Suprapubic skin (tissue), 4 donors: ENCODE results near the gene ERI3. TPM values are rescaled to one million over a fixed set of nuclear protein-coding genes. Genes with fewer than 3 reads are reported as not detected.

Experiments
- DNase-seq, 2 donors: peaks; one replicate each; pipeline ENCODE4 v3.0.0-alpha.2; 2019; ENCODE audit warnings: low spot score in 2 of 2
- H3K27ac ChIP-seq: fragments of 200-600 bp; sonication (generic); one replicate; pipeline ENCODE4 v1.5.1; 2019
- H3K27me3 ChIP-seq: fragments of 200-600 bp; sonication (generic); one replicate; pipeline ENCODE4 v1.5.1; 2019
- H3K36me3 ChIP-seq: fragments of 200-600 bp; sonication (generic); one replicate; pipeline ENCODE4 v1.5.1; 2019
- H3K4me1 ChIP-seq: fragments of 200-600 bp; sonication (generic); one replicate; pipeline ENCODE4 v1.5.1; 2019
- H3K4me3 ChIP-seq: fragments of 200-600 bp; sonication (generic); one replicate; pipeline ENCODE4 v1.5.1; 2019; ENCODE audit warnings: mild to moderate bottlenecking
- H3K9me3 ChIP-seq: fragments of 200-600 bp; sonication (generic); one replicate; pipeline ENCODE4 v1.5.1; 2019
- CTCF ChIP-seq, 2 donors: fragments of 200-600 bp in 1 of 2; fragments of 450-650 bp in 1 of 2; sonication (generic) in 1 of 2; IDR thresholded peaks; one replicate each; pipeline ENCODE4 v1.5.1; 2016 to 2019; ENCODE audit warnings: antibody characterized with exemption in 2 of 2, mild to moderate bottlenecking in 1 of 2, moderate library complexity in 1 of 2
- EP300 ChIP-seq: sonication (generic); formaldehyde crosslinking; IDR thresholded peaks from one replicate; pipeline ENCODE4 v1.6.1; 2017; ENCODE audit warnings: antibody characterized with exemption
- POLR2A ChIP-seq, 2 donors: fragments of 450-650 bp; IDR thresholded peaks; one replicate each; pipeline ENCODE4 v1.6.1; 2017; ENCODE audit warnings: antibody characterized with exemption in 2 of 2, mild to moderate bottlenecking in 2 of 2, moderate library complexity in 2 of 2
- POLR2AphosphoS5 ChIP-seq, 3 donors: sonication (generic); formaldehyde crosslinking; IDR thresholded peaks; one replicate each; pipeline ENCODE4 v1.6.1; 2017; ENCODE audit warnings: antibody characterized with exemption in 3 of 3
- WGBS: methylation state at CpG from one replicate; pipeline ENCODE4 v1.1.5; 2018; 5-methylcytosine and 5-hydroxymethylcytosine counted together
- total RNA-seq, 4 donors: library from RNA; depleted of rRNA; stranded (reverse); fragments of >200 nt; gene quantifications; one replicate each; pipeline ENCODE4 v1.1.0, GENCODE V29; 2016

Gene ERI3
- total RNA-seq, 4 donors from 2014 or later: 23.3 to 33.4 (median 31.0) TPM

GRCh38 chr1:44272992-44273391 lies 82.1 kb downstream of the ERI3 start:
- Histone ChIP-seq H3K4me3 (no peak overlapping the region), H3K27ac (no peak overlapping the region), H3K27me3 (no peaks in the 10 kb centered on the region), H3K36me3 (no peaks in the 10 kb centered on the region), H3K9me3 (no peaks in the 10 kb centered on the region), H3K4me1 (peaks cover 27% of the 10 kb centered on the region)
- no peak for DNase-seq
- TF ChIP-seq CTCF (IDR thresholded peaks at IDR 0.05): no peak
- no peak for TF ChIP-seq EP300
- no peak for TF ChIP-seq POLR2AphosphoS5 (IDR thresholded peaks at IDR 0.05)
- no peak for TF ChIP-seq POLR2A (IDR thresholded peaks at IDR 0.05)
- WGBS: 96% methylated on average over 3 of the region's 3 CpGs

DNA sequence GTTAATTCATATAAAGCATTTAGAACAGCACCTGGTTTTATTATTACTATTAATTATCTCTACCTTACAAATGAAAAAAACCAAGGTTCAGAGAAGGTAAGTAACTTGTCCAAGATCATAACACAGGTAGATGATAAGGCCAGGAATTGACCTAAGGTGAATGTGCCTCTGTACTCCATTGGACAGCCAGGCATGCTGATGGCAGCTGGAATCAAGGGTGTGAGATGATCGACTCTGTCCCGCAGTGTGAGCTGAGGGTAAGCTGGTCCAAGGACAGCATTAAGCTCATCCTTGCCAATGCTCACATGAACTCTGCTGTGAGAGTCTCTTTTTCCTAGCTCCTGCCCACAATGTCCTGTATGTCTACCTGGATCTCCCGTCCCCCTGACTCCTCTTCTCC lies 83.4 kb downstream of the ERI3 start:
- Histone ChIP-seq H3K4me1 (peaks cover 23% of the 10 kb centered on the region), H3K4me3 (no peak overlapping the region), H3K27me3 (no peaks in the 10 kb centered on the region), H3K9me3 (no peaks in the 10 kb centered on the region), H3K36me3 (no peaks in the 10 kb centered on the region), H3K27ac (no peak overlapping the region)
- DNase-seq: no peak
- 86% methylated on average over 3 of the region's 3 CpGs for WGBS
- TF ChIP-seq CTCF (IDR thresholded peaks at IDR 0.05): no peak
- TF ChIP-seq POLR2A (IDR thresholded peaks at IDR 0.05): no peak
- TF ChIP-seq POLR2AphosphoS5 (IDR thresholded peaks at IDR 0.05): no peak
- TF ChIP-seq EP300: no peak

GRCh38 chr1:44270686-44271628 lies 84.1 kb downstream of the ERI3 start:
- Histone ChIP-seq H3K36me3 (no peaks in the 10 kb centered on the region), H3K27ac (no peak overlapping the region), H3K4me3 (no peak overlapping the region), H3K4me1 (peaks cover 16% of the 10 kb centered on the region), H3K27me3 (no peaks in the 10 kb centered on the region), H3K9me3 (no peaks in the 10 kb centered on the region)
- 67% methylated on average over 6 of the region's 6 CpGs for WGBS
- no peak for TF ChIP-seq EP300
- no peak for TF ChIP-seq CTCF (IDR thresholded peaks at IDR 0.05)
- no peak for TF ChIP-seq POLR2A (IDR thresholded peaks at IDR 0.05)
- no peak for TF ChIP-seq POLR2AphosphoS5 (IDR thresholded peaks at IDR 0.05)
- no peak for DNase-seq

DNA sequence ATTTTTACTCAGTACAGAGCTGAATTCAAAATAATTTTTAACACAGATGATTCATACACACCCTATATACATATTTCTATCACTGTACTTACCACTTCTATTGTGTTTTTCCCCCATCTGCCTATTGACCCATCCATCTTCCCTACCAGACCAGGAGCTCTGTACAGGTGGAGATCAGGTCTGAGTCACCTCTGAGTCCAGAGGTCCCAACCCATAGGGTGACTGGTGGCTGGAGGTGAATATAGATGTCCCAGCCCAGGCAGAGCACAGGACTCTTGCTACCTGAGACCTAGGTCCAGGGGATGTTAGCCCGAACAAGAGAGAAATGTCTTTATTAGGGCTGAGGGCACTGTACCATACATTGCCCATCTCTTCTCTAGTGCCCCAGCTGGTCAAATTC lies 87.0 kb downstream of the ERI3 start:
- no peaks in the 10 kb centered on the region for H3K36me3 ChIP-seq
- no peaks in the 10 kb centered on the region for H3K27me3 ChIP-seq
- WGBS: 90% methylated on average over 1 of the region's 1 CpG
- TF ChIP-seq POLR2A (IDR thresholded peaks at IDR 0.05) (no peak), CTCF (IDR thresholded peaks at IDR 0.05) (no peak), POLR2AphosphoS5 (IDR thresholded peaks at IDR 0.05) (no peak), EP300 (no peak)
- DNase-seq: no peak
- no peaks in the 10 kb centered on the region for H3K9me3 ChIP-seq
- H3K4me3 ChIP-seq: no peak overlapping the region
- H3K27ac ChIP-seq: no peak overlapping the region
- H3K4me1 ChIP-seq: peaks cover 8% of the 10 kb centered on the region

- Histone ChIP-seq H3K36me3 (no peaks in the 10 kb centered on the region), H3K4me3 (no peak overlapping the region), H3K4me1 (peaks cover 12% of the 10 kb centered on the region), H3K27me3 (no peaks in the 10 kb centered on the region), H3K27ac (no peak overlapping the region), H3K9me3 (no peaks in the 10 kb centered on the region)
- DNase-seq: no peak
- WGBS: 60% methylated on average over 5 of the region's 5 CpGs
- TF ChIP-seq POLR2A (IDR thresholded peaks at IDR 0.05) (no peak), CTCF (IDR thresholded peaks at IDR 0.05) (no peak)
Observed at GRCh38 chr1:44267438-44267837, 87.6 kb downstream of the ERI3 start.
